UCSD-AML1 (cell line): Measurements from ENCODE around the gene POU6F1.
"Not testable (repeated sequence)": the region's sequence is repeated elsewhere in the genome, so short reads cannot be mapped to it uniquely, and the experiment has no call there.

Experiments
- DNase-seq: peaks from one replicate; lab custom pipeline; 2025; ENCODE audit not compliant: unreplicated experiment; lab: John Stamatoyannopoulos, UW

The POU6F1 gene

GRCh38 chr12:51227962-51228361 is 10.1 kb upstream of the POU6F1 start:
- no peak for DNase-seq

GRCh38 chr12:51227112-51227511 is 9.2 kb upstream of the POU6F1 start:
- not testable (repeated sequence) for DNase-seq

GRCh38 chr12:51225771-51226170 is 7.9 kb upstream of the POU6F1 start:
- no peak for DNase-seq

- DNase-seq, result no peak
These were observed 7.4 kb upstream of the POU6F1 start for GRCh38 chr12:51225234-51225633.

GRCh38 chr12:51224625-51225024 is 6.8 kb upstream of the POU6F1 start:
- no peak for DNase-seq

GRCh38 chr12:51222461-51222860 is 4.6 kb upstream of the POU6F1 start:
- DNase-seq, result no peak

GRCh38 chr12:51219857-51220256 is 2.0 kb upstream of the POU6F1 start:
- DNase-seq, result not testable (repeated sequence)

- no peak for DNase-seq
These were observed 1.5 kb upstream of the POU6F1 start for GRCh38 chr12:51219322-51219721.

- DNase-seq, result peak; percentile 48
These were observed 822 bp upstream of the POU6F1 start for GRCh38 chr12:51218607-51219161.

- DNase-seq, result peak; percentile 63
These were observed 512 bp downstream of the POU6F1 start for GRCh38 chr12:51217133-51217967.

- no peak for DNase-seq
These were observed 1.2 kb downstream of the POU6F1 start for GRCh38 chr12:51216642-51217041.

- DNase-seq, result no peak
These were observed 3.0 kb downstream of the POU6F1 start for GRCh38 chr12:51214895-51215294.

- DNase-seq, result no peak
These were observed 7.0 kb downstream of the POU6F1 start for GRCh38 chr12:51210690-51211395.

GRCh38 chr12:51209259-51209658 is 8.6 kb downstream of the POU6F1 start:
- DNase-seq, result no peak

GRCh38 chr12:51208016-51208660 is 9.7 kb downstream of the POU6F1 start:
- DNase-seq, result no peak

- no peak for DNase-seq
These were observed 12.5 kb downstream of the POU6F1 start for GRCh38 chr12:51205350-51205749.

- DNase-seq, result no peak
These were observed 15.1 kb downstream of the POU6F1 start for GRCh38 chr12:51202718-51203117.

GRCh38 chr12:51200806-51201205 is 17.1 kb downstream of the POU6F1 start:
- no peak for DNase-seq

GRCh38 chr12:51200156-51200555 is 17.7 kb downstream of the POU6F1 start:
- no peak for DNase-seq

- DNase-seq, result no peak
These were observed 18.4 kb downstream of the POU6F1 start for GRCh38 chr12:51199366-51199945.
